HG03432 (cell line): ENCODE data around the gene SLC19A1.

Source experiments
- ATAC-seq: cut with Tn5 transposase; IDR thresholded peaks from one replicate; pipeline ENCODE4 v1.9.1; 2021; ENCODE audit warnings: mild to moderate bottlenecking, moderate library complexity; ENCODE audit not compliant: unreplicated experiment

Gene SLC19A1

DNA sequence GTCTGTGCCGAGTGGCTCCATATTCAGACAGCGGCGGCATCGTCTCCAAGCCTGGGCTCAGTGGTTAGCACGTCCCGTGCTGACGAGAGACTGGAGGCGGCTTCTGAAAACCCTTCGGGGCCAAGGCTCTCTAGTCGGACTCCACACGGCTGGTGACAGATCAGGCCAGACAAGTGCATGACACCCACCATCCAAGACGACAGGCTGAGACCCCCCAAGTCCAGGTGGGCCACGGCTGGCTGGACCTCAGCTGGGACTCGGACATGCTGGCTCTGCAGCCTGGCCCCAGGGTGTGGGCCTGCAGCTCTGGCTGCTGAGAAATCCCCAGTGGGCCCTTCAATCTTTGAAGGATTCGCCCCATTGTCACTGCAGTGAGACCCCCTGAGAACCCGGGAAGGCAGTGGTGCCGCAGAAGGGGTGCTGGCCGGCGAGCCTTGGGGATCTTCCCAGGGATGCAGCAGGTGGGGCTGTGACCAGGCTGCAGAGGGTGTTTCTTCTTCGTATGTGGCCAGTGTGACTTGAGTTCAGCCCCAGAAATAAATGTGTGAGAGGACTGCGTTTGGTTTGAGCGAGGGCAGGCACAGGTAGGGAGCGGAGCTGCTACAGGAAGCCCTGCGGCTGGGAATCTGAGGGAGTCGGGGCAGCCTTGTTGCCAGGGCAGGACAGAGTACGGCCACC is 15.9 kb upstream of the SLC19A1 start:
- no peak for ATAC-seq

GRCh38 chr21:45557616-45558043 is 15.4 kb upstream of the SLC19A1 start:
- no peak for ATAC-seq

- ATAC-seq, result no peak
Measured at GRCh38 chr21:45556645-45557615, 14.7 kb upstream of the SLC19A1 start.

GRCh38 chr21:45556302-45556644 is 14.0 kb upstream of the SLC19A1 start:
- no peak for ATAC-seq

DNA sequence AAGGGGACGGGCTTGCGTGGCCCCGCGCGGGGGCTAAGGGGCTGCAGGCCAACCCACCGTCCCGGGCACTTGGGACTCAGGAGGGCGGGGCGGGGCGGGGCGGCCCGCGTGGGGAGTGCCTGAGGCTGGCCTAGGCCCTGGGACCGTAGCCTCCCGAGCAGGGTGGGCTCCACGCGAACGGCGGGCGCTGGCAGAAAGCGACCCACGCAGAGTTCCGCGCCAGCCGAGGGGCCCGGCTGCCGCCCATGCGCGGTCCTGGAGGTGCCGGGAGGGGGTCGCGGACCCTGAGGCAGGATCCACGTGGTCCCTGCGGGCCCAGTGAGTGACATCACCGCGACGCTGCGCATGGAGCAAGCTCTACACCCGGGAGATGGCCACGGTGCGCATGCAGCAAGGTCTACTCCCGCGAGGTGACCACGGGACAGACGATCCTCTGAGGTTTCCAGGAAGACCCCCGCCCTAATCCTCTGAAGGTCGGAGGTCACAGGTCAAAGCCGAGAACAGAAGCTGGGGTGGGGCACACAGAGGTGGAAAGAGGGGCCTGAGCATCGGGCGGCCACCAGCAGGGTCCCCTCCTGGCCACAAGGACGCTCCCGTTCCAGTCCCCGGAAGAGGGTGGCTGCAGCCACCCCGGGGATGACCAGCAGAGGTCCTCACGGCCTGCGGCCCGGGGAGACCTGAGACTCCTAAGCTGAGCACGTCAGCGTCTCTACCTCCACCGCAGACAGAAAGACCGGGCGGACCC is 13.5 kb upstream of the SLC19A1 start:
- ATAC-seq, result peak; percentile 60

- no peak for ATAC-seq
Measured at GRCh38 chr21:45555251-45555556, 13.0 kb upstream of the SLC19A1 start.

- peak; percentile 56 for ATAC-seq
Measured at GRCh38 chr21:45554477-45555175, 12.4 kb upstream of the SLC19A1 start.

GRCh38 chr21:45552696-45553391 is 10.6 kb upstream of the SLC19A1 start:
- no peak for ATAC-seq

DNA sequence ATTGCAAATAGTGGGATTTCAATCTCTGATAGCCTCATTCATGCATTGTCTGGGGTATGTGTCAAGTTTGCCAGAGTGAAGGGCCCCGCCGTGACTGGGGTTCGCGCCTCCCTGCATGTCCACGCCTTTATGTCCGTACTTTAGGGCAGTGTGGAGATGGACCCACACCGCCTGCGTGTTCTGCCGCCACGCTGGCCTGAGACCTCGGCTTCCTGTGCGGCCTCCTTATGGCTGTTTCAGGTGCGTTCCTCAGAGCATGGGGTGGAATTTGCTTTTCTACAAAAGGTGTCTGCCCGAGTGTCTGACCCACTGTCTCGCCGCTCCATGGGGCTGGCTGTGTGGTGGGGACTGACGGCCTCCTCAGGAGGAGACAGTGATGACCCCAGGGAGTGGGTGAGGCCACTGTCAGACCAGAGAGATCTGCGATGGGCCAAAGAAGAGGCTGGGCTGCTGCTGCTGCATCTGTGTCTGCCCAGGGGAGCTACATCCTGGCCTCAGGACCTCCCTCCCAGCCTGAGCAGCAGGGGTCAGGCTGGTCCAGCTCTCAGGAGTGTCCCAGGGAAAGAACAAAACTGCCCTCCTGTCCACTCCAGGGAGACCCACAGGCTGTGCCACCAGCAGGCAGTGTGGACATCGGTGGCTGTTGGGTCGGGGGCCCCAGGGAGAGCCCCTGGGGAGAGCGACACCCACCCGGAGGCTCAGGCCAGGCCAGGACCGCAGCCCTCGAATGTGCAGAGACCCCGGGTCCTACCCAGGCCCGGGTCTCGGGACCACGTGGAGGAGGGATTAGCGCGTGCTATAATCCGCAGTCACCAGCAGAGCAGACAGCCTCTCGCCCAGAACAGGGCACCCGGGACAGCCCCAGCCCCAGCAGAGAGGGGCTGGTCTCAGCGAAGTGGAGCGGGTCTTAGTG is 9.8 kb upstream of the SLC19A1 start:
- no peak for ATAC-seq

DNA sequence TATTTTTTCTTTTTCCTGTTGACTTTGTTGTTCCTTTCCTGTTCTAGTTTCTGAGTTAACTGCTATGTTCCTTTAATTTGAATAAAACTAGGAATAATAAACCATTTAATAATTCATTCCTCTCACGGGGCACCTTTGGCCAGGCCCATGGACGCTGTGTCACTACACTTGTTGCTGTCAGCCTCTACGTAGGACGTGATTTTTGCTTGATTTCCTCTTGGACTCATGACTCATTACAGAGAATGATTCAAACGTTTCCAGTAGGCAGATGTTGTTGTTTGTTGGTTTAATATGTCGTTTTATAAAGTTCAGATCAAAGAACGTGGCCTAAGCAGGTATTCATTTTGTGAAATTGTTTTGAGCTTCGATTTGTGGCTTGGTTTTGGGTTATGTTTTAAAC is 9.1 kb upstream of the SLC19A1 start:
- no peak for ATAC-seq

- peak; percentile 43 for ATAC-seq
Measured at GRCh38 chr21:45550522-45551210, 8.4 kb upstream of the SLC19A1 start.

DNA sequence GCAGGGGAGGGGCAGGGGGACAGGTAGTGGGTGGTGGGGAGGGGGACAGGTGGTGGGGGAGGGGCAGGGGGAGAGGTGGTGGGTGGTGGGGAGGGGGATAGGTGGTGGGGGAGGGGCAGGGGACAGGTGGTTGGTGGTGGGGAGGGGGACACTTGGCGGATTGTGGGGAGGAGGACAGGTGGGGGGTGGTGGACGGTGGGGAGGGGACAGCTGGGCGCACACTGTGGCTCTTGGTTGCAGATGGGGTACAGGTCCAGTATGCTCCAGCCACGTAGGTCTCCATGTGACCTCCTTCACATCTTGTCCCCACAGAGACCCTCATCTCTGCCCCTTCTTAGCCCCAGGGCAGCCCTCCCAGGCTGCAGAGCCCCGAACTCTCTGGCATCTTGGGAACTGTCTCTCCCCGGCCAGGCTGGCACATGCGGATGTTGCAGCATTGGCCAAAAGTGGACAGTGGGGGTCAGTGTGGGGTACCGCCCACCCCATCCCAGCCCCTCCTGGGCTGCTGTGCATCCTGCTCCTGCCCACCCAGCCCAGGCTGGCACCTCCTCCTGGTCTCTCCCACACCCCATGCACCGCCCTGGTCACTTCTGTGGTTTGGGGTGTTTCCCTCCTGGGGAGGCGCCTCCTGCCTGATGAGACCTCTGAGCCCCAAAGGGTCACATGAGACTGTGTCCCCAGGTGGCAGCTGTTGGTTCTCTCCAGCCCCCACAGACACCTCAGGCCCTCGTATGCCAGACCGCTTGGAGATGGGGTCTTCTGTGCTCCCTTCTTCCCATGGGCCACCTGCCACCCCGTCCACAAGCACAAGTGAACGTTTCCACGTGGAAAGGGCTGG is 7.6 kb upstream of the SLC19A1 start:
- ATAC-seq, result peak; percentile 44

- ATAC-seq, result no peak
Measured at GRCh38 chr21:45548711-45549491, 6.7 kb upstream of the SLC19A1 start.

DNA sequence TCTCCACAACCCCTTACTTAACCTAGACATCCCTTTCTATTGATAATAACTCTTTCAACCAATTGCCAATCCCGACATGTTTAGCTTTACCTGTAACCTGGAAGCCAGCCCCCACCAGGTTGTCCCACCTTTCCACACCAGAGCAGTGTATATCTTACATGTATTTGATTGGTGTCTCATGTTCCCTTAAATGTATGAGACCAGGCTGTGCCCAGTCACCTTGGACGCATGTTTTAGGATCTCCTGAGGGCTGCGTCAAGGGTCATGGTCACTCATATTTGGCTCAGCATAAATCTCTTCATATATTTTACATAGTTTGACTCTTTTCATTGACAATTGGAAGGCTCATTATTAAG is 5.3 kb upstream of the SLC19A1 start:
- no peak for ATAC-seq

- ATAC-seq, result no peak
Measured at GRCh38 chr21:45546636-45547544, 4.7 kb upstream of the SLC19A1 start.
